Measurements from ENCODE around the gene WDR54.
A peak's percentile ranks its signal among the peaks of the same experiment; 100 is the strongest.

WDR54 gene

GRCh38 chr2:74421221-74421870 is at the start of gene WDR54, which contains the start of gene C2orf81:
Gene WDR54 (plus strand): TSS chr2:74421730. CDS start chr2:74422154, 424 bp downstream.
Gene C2orf81 (minus strand): TSS chr2:74421619. CDS start chr2:74421560, 59 bp downstream.
- DNase-seq (ENCODE audit: low read depth): peak; percentile 96
- peak within 1 kb of the TSS; percentile 78 for H3K4me3 ChIP-seq (ENCODE audit: low read depth, low read length)
- peak; percentile 71 for TF ChIP-seq POLR2A (IDR thresholded peaks at IDR 0.05; ENCODE audit: extremely low read depth, insufficient read length)
- no peak; the same call in 1 of the 2 replicates for TF ChIP-seq MAX (IDR thresholded peaks at IDR 0.05; ENCODE audit: low read depth, low read length)
- TF ChIP-seq, protein P1, sequence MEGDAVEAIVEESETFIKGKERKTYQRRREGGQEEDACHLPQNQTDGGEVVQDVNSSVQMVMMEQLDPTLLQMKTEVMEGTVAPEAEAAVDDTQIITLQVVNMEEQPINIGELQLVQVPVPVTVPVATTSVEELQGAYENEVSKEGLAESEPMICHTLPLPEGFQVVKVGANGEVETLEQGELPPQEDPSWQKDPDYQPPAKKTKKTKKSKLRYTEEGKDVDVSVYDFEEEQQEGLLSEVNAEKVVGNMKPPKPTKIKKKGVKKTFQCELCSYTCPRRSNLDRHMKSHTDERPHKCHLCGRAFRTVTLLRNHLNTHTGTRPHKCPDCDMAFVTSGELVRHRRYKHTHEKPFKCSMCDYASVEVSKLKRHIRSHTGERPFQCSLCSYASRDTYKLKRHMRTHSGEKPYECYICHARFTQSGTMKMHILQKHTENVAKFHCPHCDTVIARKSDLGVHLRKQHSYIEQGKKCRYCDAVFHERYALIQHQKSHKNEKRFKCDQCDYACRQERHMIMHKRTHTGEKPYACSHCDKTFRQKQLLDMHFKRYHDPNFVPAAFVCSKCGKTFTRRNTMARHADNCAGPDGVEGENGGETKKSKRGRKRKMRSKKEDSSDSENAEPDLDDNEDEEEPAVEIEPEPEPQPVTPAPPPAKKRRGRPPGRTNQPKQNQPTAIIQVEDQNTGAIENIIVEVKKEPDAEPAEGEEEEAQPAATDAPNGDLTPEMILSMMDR (IDR thresholded peaks at IDR 0.05; ENCODE audit: low read depth, low read length): no peak
- peak; percentile 62; the same call in 1 of the 2 replicates for TF ChIP-seq MYC (IDR thresholded peaks at IDR 0.05; ENCODE audit: low read depth, low read length)

- no peak overlapping the region for H3K4me3 ChIP-seq (ENCODE audit: low read depth, low read length)
These were observed 48.9 kb upstream of the WDR54 start for GRCh38 chr2:74372674-74373073.

DNA sequence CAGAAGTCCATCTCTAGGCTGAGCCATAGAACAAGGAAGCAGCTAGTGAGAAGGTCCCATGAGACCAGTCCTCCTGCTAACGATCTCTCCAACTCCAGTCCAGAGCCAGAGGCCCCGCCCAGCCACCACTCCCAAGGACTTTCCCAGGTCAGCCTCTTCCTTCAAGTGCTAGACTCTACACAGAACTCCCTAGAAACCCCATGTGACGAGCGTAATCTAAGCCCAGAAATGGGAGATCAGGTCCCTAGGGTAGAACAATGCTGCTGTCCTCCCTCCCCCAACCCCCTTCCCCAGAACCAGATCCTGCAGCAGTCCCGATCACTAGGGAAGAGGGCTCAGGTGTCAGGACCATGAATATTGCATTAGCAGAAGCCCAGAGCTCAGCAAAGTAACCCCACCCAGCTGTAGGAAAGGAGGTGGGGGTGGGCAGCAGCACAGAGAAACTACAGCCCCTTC is 48.3 kb upstream of the WDR54 start:
- no peak overlapping the region for H3K4me3 ChIP-seq (ENCODE audit: low read depth, low read length)
- TF ChIP-seq, protein P1 (IDR thresholded peaks at IDR 0.05; ENCODE audit: low read depth, low read length): no peak
- TF ChIP-seq MYC (IDR thresholded peaks at IDR 0.05; ENCODE audit: low read depth, low read length) (no peak), POLR2A (IDR thresholded peaks at IDR 0.05; ENCODE audit: extremely low read depth, insufficient read length) (no peak), MAX (IDR thresholded peaks at IDR 0.05; ENCODE audit: low read depth, low read length) (no peak)
- DNase-seq (ENCODE audit: low read depth): peak; percentile 42

More at GRCh38 chr2:74372674-74373073, 48.9 kb upstream of the WDR54 start:
- TF ChIP-seq MAX (IDR thresholded peaks at IDR 0.05; ENCODE audit: low read depth, low read length) (no peak), POLR2A (IDR thresholded peaks at IDR 0.05; ENCODE audit: extremely low read depth, insufficient read length) (no peak), MYC (IDR thresholded peaks at IDR 0.05; ENCODE audit: low read depth, low read length) (no peak)
- TF ChIP-seq, protein P1 (IDR thresholded peaks at IDR 0.05; ENCODE audit: low read depth, low read length): no peak
- no peak for DNase-seq (ENCODE audit: low read depth)

DNA sequence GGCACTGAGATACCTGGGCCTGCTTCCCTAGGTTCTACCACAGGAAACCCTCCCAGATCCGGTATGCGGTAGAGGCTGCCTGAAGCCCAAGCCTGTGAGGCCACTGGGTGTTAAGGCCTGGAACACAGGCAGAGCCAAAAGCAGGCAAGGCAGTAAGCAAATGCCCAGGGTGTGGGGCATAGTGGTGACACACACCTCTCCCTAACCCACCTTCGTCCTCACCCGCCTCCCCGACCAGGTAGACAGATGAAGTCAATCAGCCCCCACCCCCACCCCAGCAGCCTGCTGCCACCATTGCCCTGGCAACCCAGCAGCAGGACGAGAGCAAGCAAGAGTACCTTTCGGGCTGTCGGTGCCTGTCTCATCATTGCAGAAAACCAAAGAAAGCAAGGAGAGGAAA is 47.5 kb upstream of the WDR54 start:
- TF ChIP-seq POLR2A (IDR thresholded peaks at IDR 0.05; ENCODE audit: extremely low read depth, insufficient read length) (no peak), MYC (IDR thresholded peaks at IDR 0.05; ENCODE audit: low read depth, low read length) (no peak), MAX (IDR thresholded peaks at IDR 0.05; ENCODE audit: low read depth, low read length) (no peak)
- TF ChIP-seq, protein P1 (IDR thresholded peaks at IDR 0.05; ENCODE audit: low read depth, low read length): no peak
- no peak overlapping the region for H3K4me3 ChIP-seq (ENCODE audit: low read depth, low read length)
- DNase-seq (ENCODE audit: low read depth): no peak

DNA sequence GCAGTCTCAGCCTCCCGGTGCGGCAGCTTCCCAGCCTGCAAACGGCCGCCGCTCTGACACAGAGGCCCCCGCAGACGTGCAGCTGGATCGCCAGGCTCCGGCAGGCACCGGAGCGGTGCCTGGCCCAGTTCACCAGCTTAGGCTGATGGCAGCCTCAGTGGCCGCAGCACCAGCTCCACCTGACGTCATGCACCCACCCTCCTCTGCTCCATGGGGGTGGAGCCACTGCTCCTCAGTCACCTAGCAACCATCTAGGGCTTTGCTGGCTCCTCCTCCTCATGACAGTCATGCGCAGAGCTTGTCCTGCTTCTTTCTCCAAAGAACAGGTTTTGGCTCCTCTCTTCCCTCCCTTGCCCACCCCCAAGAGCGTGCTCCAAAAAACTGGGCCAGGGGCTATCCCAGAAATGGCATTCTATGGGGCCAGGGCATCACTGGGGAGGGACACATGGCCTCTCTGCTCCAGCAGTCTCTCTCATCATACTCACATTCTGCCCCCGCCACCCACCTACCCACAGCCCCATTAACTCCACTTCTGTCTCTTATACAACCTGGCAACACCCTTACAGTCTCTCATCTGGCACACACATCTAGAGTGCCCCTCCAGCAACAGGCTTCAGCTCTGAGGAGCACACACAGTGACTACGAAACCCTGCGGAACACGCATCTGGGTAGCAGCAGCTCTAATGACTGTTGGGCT is 46.9 kb upstream of the WDR54 start:
- DNase-seq (ENCODE audit: low read depth): no peak
- no peak for TF ChIP-seq MAX (IDR thresholded peaks at IDR 0.05; ENCODE audit: low read depth, low read length)
- TF ChIP-seq, protein P1 (IDR thresholded peaks at IDR 0.05; ENCODE audit: low read depth, low read length): no peak
- TF ChIP-seq POLR2A (IDR thresholded peaks at IDR 0.05; ENCODE audit: extremely low read depth, insufficient read length): no peak
- no peak for TF ChIP-seq MYC (IDR thresholded peaks at IDR 0.05; ENCODE audit: low read depth, low read length)
- no peak overlapping the region for H3K4me3 ChIP-seq (ENCODE audit: low read depth, low read length)

All from NB4 (cell line).